Cardiac fibroblast (primary cell): ENCODE measurements around the gene IL37.
"Not testable (repeated sequence)": the region's sequence is repeated elsewhere in the genome, so short reads cannot be mapped to it uniquely, and the experiment has no call there.

Experiments used
- DNase-seq, 2 donors: peaks; one replicate each; pipeline versions ENCODE4 v3.0.0 to v3.0.0-alpha.2; 2010; ENCODE audit warnings: low read depth in 2 of 2
- H3K4me3 ChIP-seq, 2 donors: replicated peaks in 1 of 2; 1 replicate in 1 of 2; 2 replicates in 1 of 2; pipeline ENCODE4 v1.5.1; 2011; ENCODE audit warnings: low read depth in 2 of 2, low read length in 2 of 2, mild to moderate bottlenecking in 2 of 2, moderate library complexity in 1 of 2
- CTCF ChIP-seq: IDR thresholded peaks from one replicate; pipeline ENCODE4 v1.5.1; 2011; ENCODE audit warnings: low read depth, mild to moderate bottlenecking, low read length, inconsistent platforms

The IL37 gene

GRCh38 chr2:112889976-112890375 lies 21.0 kb upstream of the IL37 start:
- TF ChIP-seq CTCF = no peak
- DNase-seq = no peak
- no peak overlapping the region for H3K4me3 ChIP-seq

- no peak for DNase-seq
- no peak for TF ChIP-seq CTCF
- no peak overlapping the region for H3K4me3 ChIP-seq
Observed at GRCh38 chr2:112891385-112891831, 19.6 kb upstream of the IL37 start.

- H3K4me3 ChIP-seq = no peak overlapping the region
- TF ChIP-seq CTCF = no peak
- DNase-seq = peak in 1 of 2 donors; percentile 13
Observed at GRCh38 chr2:112893752-112894151, 17.2 kb upstream of the IL37 start.

- H3K4me3 ChIP-seq = no peak overlapping the region
- no peak for TF ChIP-seq CTCF
- no peak for DNase-seq
Observed at GRCh38 chr2:112896909-112897623, 13.9 kb upstream of the IL37 start.

GRCh38 chr2:112897624-112897978 lies 13.4 kb upstream of the IL37 start:
- no peak for DNase-seq
- H3K4me3 ChIP-seq = no peak overlapping the region
- TF ChIP-seq CTCF = no peak

- not testable (repeated sequence) for H3K4me3 ChIP-seq, DNase-seq
Observed at GRCh38 chr2:112901431-112902065, 9.4 kb upstream of the IL37 start.

GRCh38 chr2:112902816-112903215 lies 8.1 kb upstream of the IL37 start:
- no peak for DNase-seq

More at GRCh38 chr2:112902816-112903215, 8.1 kb upstream of the IL37 start:
- no peak overlapping the region for H3K4me3 ChIP-seq
- TF ChIP-seq CTCF = no peak
